ENCODE measurements around the gene SLC25A29.
"Not testable (repeated sequence)": the region's sequence is repeated elsewhere in the genome, so short reads cannot be mapped to it uniquely, and the experiment has no call there.

SLC25A29 gene

GRCh38 chr14:100306101-100306997 lies at the start of gene SLC25A29:
TSS of gene SLC25A29 (minus strand) at chr14:100306444. CDS start at chr14:100306232, 212 bp downstream.
- peak; percentile 91 for DNase-seq

- no peak for DNase-seq
Observed at GRCh38 chr14:100350986-100351385, 44.7 kb upstream of the SLC25A29 start.

GRCh38 chr14:100350276-100350926 lies 44.2 kb upstream of the SLC25A29 start:
- no peak for DNase-seq

GRCh38 chr14:100348784-100349685 lies 42.8 kb upstream of the SLC25A29 start:
- DNase-seq = no peak

GRCh38 chr14:100348253-100348729 lies 42.0 kb upstream of the SLC25A29 start:
- DNase-seq = no peak

GRCh38 chr14:100346306-100347091 lies 40.3 kb upstream of the SLC25A29 start:
- DNase-seq = no peak

- no peak for DNase-seq
Observed at GRCh38 chr14:100345711-100346110, 39.5 kb upstream of the SLC25A29 start.

- not testable (repeated sequence) for DNase-seq
Observed at GRCh38 chr14:100344657-100345056, 38.4 kb upstream of the SLC25A29 start.

- not testable (repeated sequence) for DNase-seq
Observed at GRCh38 chr14:100342826-100343225, 36.6 kb upstream of the SLC25A29 start.

GRCh38 chr14:100342195-100342594 lies 36.0 kb upstream of the SLC25A29 start:
- DNase-seq = no peak

GRCh38 chr14:100341301-100342031 lies 35.2 kb upstream of the SLC25A29 start:
- DNase-seq = no peak

GRCh38 chr14:100340423-100340813 lies 34.2 kb upstream of the SLC25A29 start:
- no peak for DNase-seq

GRCh38 chr14:100339766-100340422 lies 33.6 kb upstream of the SLC25A29 start:
- no peak for DNase-seq

GRCh38 chr14:100336618-100337530 lies 30.6 kb upstream of the SLC25A29 start:
- DNase-seq = no peak

GRCh38 chr14:100334904-100335303 lies 28.7 kb upstream of the SLC25A29 start:
- no peak for DNase-seq

- no peak for DNase-seq
Observed at GRCh38 chr14:100333827-100334226, 27.6 kb upstream of the SLC25A29 start.

GRCh38 chr14:100333311-100333710 lies 27.1 kb upstream of the SLC25A29 start:
- no peak for DNase-seq

GRCh38 chr14:100332797-100333196 lies 26.6 kb upstream of the SLC25A29 start:
- no peak for DNase-seq

- no peak for DNase-seq
Observed at GRCh38 chr14:100332071-100332639, 25.9 kb upstream of the SLC25A29 start.

Measured in right hindlimb (tissue), 1 donor.